Measurements from ENCODE around the gene ZNF330. TPM values are rescaled to one million over a fixed set of nuclear protein-coding genes. Genes with fewer than 3 reads are reported as not detected.

The ZNF330 gene
- total RNA-seq, 1 experiment from 2014 or later: 18.9 TPM

DNA sequence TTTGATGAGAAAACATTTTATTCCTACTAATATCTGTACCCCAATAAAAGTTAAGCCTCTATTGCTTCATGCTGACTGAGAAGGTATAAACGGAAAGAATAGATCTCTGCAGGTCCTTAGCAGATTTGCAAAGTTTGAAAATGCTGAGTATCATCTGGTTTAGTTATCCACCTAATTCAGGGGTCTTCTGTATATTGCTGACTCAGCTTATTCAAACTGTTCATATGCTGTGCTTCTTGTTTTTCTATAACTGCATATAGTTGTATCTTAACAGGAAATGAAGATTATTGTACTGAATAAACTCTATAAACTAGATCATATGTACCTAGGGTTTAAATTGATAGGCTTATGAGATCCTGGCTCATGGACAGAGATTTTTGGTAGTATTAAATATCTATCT lies 23.7 kb downstream of the ZNF330 start:
- intact Hi-C loops (cut with micrococcal nuclease; ENCODE audit: unreplicated experiment): no loop called here
- Histone ChIP-seq H3K4me3 (ENCODE audit: low read depth in 2 of 2, low read length in 2 of 2) (no peak overlapping the region), H3K4me1 (ENCODE audit: control insufficient read depth, insufficient read depth, low read length) (no peaks in the 10 kb centered on the region), H3K9me3 (ENCODE audit: control insufficient read depth, insufficient read depth, low read depth, low read length) (no peaks in the 10 kb centered on the region), H3K27ac (ENCODE audit: low read length) (no peak overlapping the region), H3K27me3 (ENCODE audit: control insufficient read depth, insufficient read depth, low read length) (no peaks in the 10 kb centered on the region), H3K36me3 (ENCODE audit: control insufficient read depth, insufficient read depth, low read length) (no peaks in the 10 kb centered on the region)
- CTCF ChIA-PET: no interaction called here
- ATAC-seq (no peak), DNase-seq (ENCODE audit: low read depth, low spot score) (no peak)
- in situ Hi-C loops (cut with HindIII; ENCODE audit: low pct_unique_long_range_greater_than_20kb, low sequenced_read_pairs): no loop called here
- BruUV-seq (replicated peaks): no TSS peak
- TF ChIP-seq, protein P1, sequence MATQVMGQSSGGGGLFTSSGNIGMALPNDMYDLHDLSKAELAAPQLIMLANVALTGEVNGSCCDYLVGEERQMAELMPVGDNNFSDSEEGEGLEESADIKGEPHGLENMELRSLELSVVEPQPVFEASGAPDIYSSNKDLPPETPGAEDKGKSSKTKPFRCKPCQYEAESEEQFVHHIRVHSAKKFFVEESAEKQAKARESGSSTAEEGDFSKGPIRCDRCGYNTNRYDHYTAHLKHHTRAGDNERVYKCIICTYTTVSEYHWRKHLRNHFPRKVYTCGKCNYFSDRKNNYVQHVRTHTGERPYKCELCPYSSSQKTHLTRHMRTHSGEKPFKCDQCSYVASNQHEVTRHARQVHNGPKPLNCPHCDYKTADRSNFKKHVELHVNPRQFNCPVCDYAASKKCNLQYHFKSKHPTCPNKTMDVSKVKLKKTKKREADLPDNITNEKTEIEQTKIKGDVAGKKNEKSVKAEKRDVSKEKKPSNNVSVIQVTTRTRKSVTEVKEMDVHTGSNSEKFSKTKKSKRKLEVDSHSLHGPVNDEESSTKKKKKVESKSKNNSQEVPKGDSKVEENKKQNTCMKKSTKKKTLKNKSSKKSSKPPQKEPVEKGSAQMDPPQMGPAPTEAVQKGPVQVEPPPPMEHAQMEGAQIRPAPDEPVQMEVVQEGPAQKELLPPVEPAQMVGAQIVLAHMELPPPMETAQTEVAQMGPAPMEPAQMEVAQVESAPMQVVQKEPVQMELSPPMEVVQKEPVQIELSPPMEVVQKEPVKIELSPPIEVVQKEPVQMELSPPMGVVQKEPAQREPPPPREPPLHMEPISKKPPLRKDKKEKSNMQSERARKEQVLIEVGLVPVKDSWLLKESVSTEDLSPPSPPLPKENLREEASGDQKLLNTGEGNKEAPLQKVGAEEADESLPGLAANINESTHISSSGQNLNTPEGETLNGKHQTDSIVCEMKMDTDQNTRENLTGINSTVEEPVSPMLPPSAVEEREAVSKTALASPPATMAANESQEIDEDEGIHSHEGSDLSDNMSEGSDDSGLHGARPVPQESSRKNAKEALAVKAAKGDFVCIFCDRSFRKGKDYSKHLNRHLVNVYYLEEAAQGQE (IDR thresholded peaks at IDR 0.05; ENCODE audit: insufficient read depth in 1 of 2, low read depth in 2 of 2, low read length in 1 of 2): no peak
- TF ChIP-seq, protein P2, sequence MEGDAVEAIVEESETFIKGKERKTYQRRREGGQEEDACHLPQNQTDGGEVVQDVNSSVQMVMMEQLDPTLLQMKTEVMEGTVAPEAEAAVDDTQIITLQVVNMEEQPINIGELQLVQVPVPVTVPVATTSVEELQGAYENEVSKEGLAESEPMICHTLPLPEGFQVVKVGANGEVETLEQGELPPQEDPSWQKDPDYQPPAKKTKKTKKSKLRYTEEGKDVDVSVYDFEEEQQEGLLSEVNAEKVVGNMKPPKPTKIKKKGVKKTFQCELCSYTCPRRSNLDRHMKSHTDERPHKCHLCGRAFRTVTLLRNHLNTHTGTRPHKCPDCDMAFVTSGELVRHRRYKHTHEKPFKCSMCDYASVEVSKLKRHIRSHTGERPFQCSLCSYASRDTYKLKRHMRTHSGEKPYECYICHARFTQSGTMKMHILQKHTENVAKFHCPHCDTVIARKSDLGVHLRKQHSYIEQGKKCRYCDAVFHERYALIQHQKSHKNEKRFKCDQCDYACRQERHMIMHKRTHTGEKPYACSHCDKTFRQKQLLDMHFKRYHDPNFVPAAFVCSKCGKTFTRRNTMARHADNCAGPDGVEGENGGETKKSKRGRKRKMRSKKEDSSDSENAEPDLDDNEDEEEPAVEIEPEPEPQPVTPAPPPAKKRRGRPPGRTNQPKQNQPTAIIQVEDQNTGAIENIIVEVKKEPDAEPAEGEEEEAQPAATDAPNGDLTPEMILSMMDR (IDR thresholded peaks at IDR 0.05): no peak
- TF ChIP-seq SIN3A (IDR thresholded peaks at IDR 0.05; ENCODE audit: borderline replicate concordance, insufficient read depth, low read depth, low read length) (no peak), TCF7L2 (IDR thresholded peaks at IDR 0.05; ENCODE audit: low read depth, low read length) (no peak), POLR2AphosphoS5 (IDR thresholded peaks at IDR 0.05; ENCODE audit: low read depth, low read length) (no peak)
- POLR2A ChIA-PET: no interaction called here

DNA sequence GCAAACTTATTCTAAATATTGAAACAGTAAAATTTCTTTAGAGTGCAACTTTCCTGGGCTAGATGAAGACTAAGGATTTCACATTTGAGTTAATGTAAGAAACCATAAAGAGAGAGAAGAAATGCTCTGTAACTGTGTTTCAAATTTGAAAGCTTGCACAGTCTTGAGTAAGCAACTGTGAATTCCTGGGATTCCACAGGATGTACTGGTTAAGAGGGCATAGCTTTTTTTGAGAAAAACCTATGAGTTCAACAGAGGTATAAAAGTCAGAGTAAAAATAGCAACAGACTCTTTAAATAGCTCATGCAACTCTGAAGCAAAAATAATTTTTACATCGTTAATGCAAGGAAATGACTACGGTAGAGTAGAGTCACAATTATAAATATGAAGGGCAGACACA lies 25.5 kb downstream of the ZNF330 start:
- no peak for ATAC-seq
- TF ChIP-seq, protein P2 (IDR thresholded peaks at IDR 0.05): no peak
- no peak for TF ChIP-seq TCF7L2 (IDR thresholded peaks at IDR 0.05; ENCODE audit: low read depth, low read length)
- TF ChIP-seq POLR2AphosphoS5 (IDR thresholded peaks at IDR 0.05; ENCODE audit: low read depth, low read length): no peak
- TF ChIP-seq, protein P1 (IDR thresholded peaks at IDR 0.05; ENCODE audit: insufficient read depth in 1 of 2, low read depth in 2 of 2, low read length in 1 of 2): no peak
- TF ChIP-seq SIN3A (IDR thresholded peaks at IDR 0.05; ENCODE audit: borderline replicate concordance, insufficient read depth, low read depth, low read length): no peak
- POLR2A ChIA-PET: no interaction called here
- in situ Hi-C loops (cut with HindIII; ENCODE audit: low pct_unique_long_range_greater_than_20kb, low sequenced_read_pairs): no loop called here
- H3K27ac ChIP-seq (ENCODE audit: low read length): no peak overlapping the region
- no peaks in the 10 kb centered on the region for H3K36me3 ChIP-seq (ENCODE audit: control insufficient read depth, insufficient read depth, low read length)
- CTCF ChIA-PET: no interaction called here
- DNase-seq (ENCODE audit: low read depth, low spot score): no peak
- no peaks in the 10 kb centered on the region for H3K9me3 ChIP-seq (ENCODE audit: control insufficient read depth, insufficient read depth, low read depth, low read length)
- H3K27me3 ChIP-seq (ENCODE audit: control insufficient read depth, insufficient read depth, low read length): no peaks in the 10 kb centered on the region
- no peak overlapping the region for H3K4me3 ChIP-seq (ENCODE audit: low read depth in 2 of 2, low read length in 2 of 2)
- H3K4me1 ChIP-seq (ENCODE audit: control insufficient read depth, insufficient read depth, low read length): no peaks in the 10 kb centered on the region
- intact Hi-C loops (cut with micrococcal nuclease; ENCODE audit: unreplicated experiment): no loop called here
- no TSS peak for BruUV-seq (replicated peaks)
